T-helper 17 cell (primary cell): ENCODE results near the gene INPP5A. TPM values are rescaled to one million over a fixed set of nuclear protein-coding genes. Genes with fewer than 3 reads are reported as not detected.

Experiments
- ATAC-seq: fragments of 150-1000 bp; cut with Tn5 transposase; 2 replicates; pipeline ENCODE4 v1.10.0; 2021; ENCODE audit warnings: mild to moderate bottlenecking, moderate library complexity
- DNase-seq, 3 donors: peaks; one replicate each; pipeline versions ENCODE4 v3.0.0 to v3.0.0-alpha.2; 2020 to 2021
- H3K9me3 ChIP-seq: one replicate; pipeline ENCODE4 v1.7.0; 2013; ENCODE audit warnings: low read length, mild to moderate bottlenecking; ENCODE audit not compliant: control insufficient read depth, poor library complexity, severe bottlenecking
- H3K27ac Mint-ChIP-seq: one replicate; pipeline ENCODE4 v1.8.0; 2022; ENCODE audit warnings: mild to moderate bottlenecking, moderate library complexity, mixed read lengths
- H3K27me3 Mint-ChIP-seq: one replicate; pipeline ENCODE4 v1.8.0; 2022; ENCODE audit warnings: mixed read lengths
- H3K36me3 Mint-ChIP-seq: one replicate; pipeline ENCODE4 v1.8.0; 2022; ENCODE audit warnings: low read depth, mixed read lengths
- H3K4me1 Mint-ChIP-seq: one replicate; pipeline ENCODE4 v1.8.0; 2022; ENCODE audit warnings: mild to moderate bottlenecking, mixed read lengths
- H3K4me3 Mint-ChIP-seq: one replicate; pipeline ENCODE4 v1.8.0; 2022; ENCODE audit warnings: mild to moderate bottlenecking, moderate library complexity, mixed read lengths
- total RNA-seq, 4 donors: library from RNA in 2 of 4; stranded (reverse) in 2 of 4; gene quantifications; one replicate each; pipeline ENCODE4 v1.2.3 and lab custom pipeline; 2022 to 2026

INPP5A gene
- total RNA-seq, 2 donors from 2014 or later, result 17.6 to 24.7 TPM

- ATAC-seq (no peak), DNase-seq (no peak)
- Mint-ChIP-seq H3K36me3 (no peaks in the 10 kb centered on the region), H3K27ac (no peak overlapping the region), H3K4me1 (no peaks in the 10 kb centered on the region), H3K27me3 (no peaks in the 10 kb centered on the region), H3K4me3 (no peak overlapping the region)
- no peaks in the 10 kb centered on the region for H3K9me3 ChIP-seq
These were observed 208.8 kb downstream of the INPP5A start for GRCh38 chr10:132746386-132746785.

- H3K36me3 Mint-ChIP-seq, result no peaks in the 10 kb centered on the region
- no peak overlapping the region for H3K4me3 Mint-ChIP-seq
- no peaks in the 10 kb centered on the region for H3K9me3 ChIP-seq
- no peak for ATAC-seq
- no peaks in the 10 kb centered on the region for H3K4me1 Mint-ChIP-seq
- no peaks in the 10 kb centered on the region for H3K27me3 Mint-ChIP-seq
- no peak overlapping the region for H3K27ac Mint-ChIP-seq
- DNase-seq, result no peak
These were observed 209.4 kb downstream of the INPP5A start for GRCh38 chr10:132746801-132747625.

- ATAC-seq, result no peak
- H3K4me1 Mint-ChIP-seq, result no peaks in the 10 kb centered on the region
- no peaks in the 10 kb centered on the region for H3K36me3 Mint-ChIP-seq
- no peaks in the 10 kb centered on the region for H3K27me3 Mint-ChIP-seq
- no peaks in the 10 kb centered on the region for H3K9me3 ChIP-seq
- no peak overlapping the region for H3K4me3 Mint-ChIP-seq
- DNase-seq, result no peak
- H3K27ac Mint-ChIP-seq, result no peak overlapping the region
These were observed 210.5 kb downstream of the INPP5A start for GRCh38 chr10:132748135-132748534.

- no peak for ATAC-seq
- no peaks in the 10 kb centered on the region for H3K4me1 Mint-ChIP-seq
- no peaks in the 10 kb centered on the region for H3K9me3 ChIP-seq
- H3K4me3 Mint-ChIP-seq, result no peak overlapping the region
- no peaks in the 10 kb centered on the region for H3K27me3 Mint-ChIP-seq
- DNase-seq, result no peak
- no peak overlapping the region for H3K27ac Mint-ChIP-seq
- H3K36me3 Mint-ChIP-seq, result no peaks in the 10 kb centered on the region
These were observed 211.2 kb downstream of the INPP5A start for GRCh38 chr10:132748545-132749370.

GRCh38 chr10:132749371-132749795 lies 211.8 kb downstream of the INPP5A start:
- no peaks in the 10 kb centered on the region for H3K9me3 ChIP-seq
- H3K36me3 Mint-ChIP-seq, result no peaks in the 10 kb centered on the region
- H3K4me1 Mint-ChIP-seq, result no peaks in the 10 kb centered on the region
- ATAC-seq (no peak), DNase-seq (no peak)
- no peaks in the 10 kb centered on the region for H3K27me3 Mint-ChIP-seq
- H3K4me3 Mint-ChIP-seq, result no peak overlapping the region
- H3K27ac Mint-ChIP-seq, result no peak overlapping the region

- no peak for ATAC-seq
- no peak overlapping the region for H3K4me3 Mint-ChIP-seq
- H3K27ac Mint-ChIP-seq, result no peak overlapping the region
- no peak for DNase-seq
- peaks cover 1% of the 10 kb centered on the region for H3K36me3 Mint-ChIP-seq
- no peaks in the 10 kb centered on the region for H3K9me3 ChIP-seq
- H3K27me3 Mint-ChIP-seq, result no peaks in the 10 kb centered on the region
- no peaks in the 10 kb centered on the region for H3K4me1 Mint-ChIP-seq
These were observed 213.3 kb downstream of the INPP5A start for GRCh38 chr10:132750936-132751335.

- no peak overlapping the region for H3K4me3 Mint-ChIP-seq
These were observed 214.8 kb downstream of the INPP5A start for GRCh38 chr10:132752378-132752777.

GRCh38 chr10:132752961-132753360 lies 215.4 kb downstream of the INPP5A start:
- no peak overlapping the region for H3K27ac Mint-ChIP-seq
- no peaks in the 10 kb centered on the region for H3K4me1 Mint-ChIP-seq
- no peaks in the 10 kb centered on the region for H3K27me3 Mint-ChIP-seq
- DNase-seq, result no peak
- H3K9me3 ChIP-seq, result no peaks in the 10 kb centered on the region
- ATAC-seq, result no peak
- no peak overlapping the region for H3K4me3 Mint-ChIP-seq
- H3K36me3 Mint-ChIP-seq, result peaks cover 4% of the 10 kb centered on the region

More at GRCh38 chr10:132752378-132752777, 214.8 kb downstream of the INPP5A start:
- ATAC-seq, result no peak
- no peak for DNase-seq
- Mint-ChIP-seq H3K27me3 (no peaks in the 10 kb centered on the region), H3K4me1 (no peaks in the 10 kb centered on the region), H3K27ac (no peak overlapping the region), H3K36me3 (peaks cover 4% of the 10 kb centered on the region)
- H3K9me3 ChIP-seq, result no peaks in the 10 kb centered on the region

GRCh38 chr10:132753596-132753995 lies 216.0 kb downstream of the INPP5A start:
- no peaks in the 10 kb centered on the region for H3K4me1 Mint-ChIP-seq
- no peak for ATAC-seq

GRCh38 chr10:132754071-132754470 lies 216.5 kb downstream of the INPP5A start:
- Mint-ChIP-seq H3K4me3 (no peak overlapping the region), H3K27me3 (no peaks in the 10 kb centered on the region), H3K36me3 (peaks cover 4% of the 10 kb centered on the region), H3K27ac (no peak overlapping the region), H3K4me1 (no peaks in the 10 kb centered on the region)
- ATAC-seq (no peak), DNase-seq (no peak)
- no peaks in the 10 kb centered on the region for H3K9me3 ChIP-seq

More at GRCh38 chr10:132753596-132753995, 216.0 kb downstream of the INPP5A start:
- H3K27ac Mint-ChIP-seq, result no peak overlapping the region
- no peak for DNase-seq
- H3K4me3 Mint-ChIP-seq, result no peak overlapping the region
- no peaks in the 10 kb centered on the region for H3K27me3 Mint-ChIP-seq
- peaks cover 4% of the 10 kb centered on the region for H3K36me3 Mint-ChIP-seq
- no peaks in the 10 kb centered on the region for H3K9me3 ChIP-seq

GRCh38 chr10:132755166-132755711 lies 217.7 kb downstream of the INPP5A start:
- no peak for DNase-seq
- H3K9me3 ChIP-seq, result no peaks in the 10 kb centered on the region
- Mint-ChIP-seq H3K36me3 (peaks cover 4% of the 10 kb centered on the region), H3K4me1 (no peaks in the 10 kb centered on the region), H3K27ac (no peak overlapping the region), H3K4me3 (no peak overlapping the region), H3K27me3 (no peaks in the 10 kb centered on the region)
- no peak for ATAC-seq

GRCh38 chr10:132756591-132756990 lies 219.0 kb downstream of the INPP5A start:
- H3K27me3 Mint-ChIP-seq, result no peaks in the 10 kb centered on the region
- H3K36me3 Mint-ChIP-seq, result peaks cover 4% of the 10 kb centered on the region
- no peak for ATAC-seq
- H3K9me3 ChIP-seq, result no peaks in the 10 kb centered on the region
- no peak overlapping the region for H3K27ac Mint-ChIP-seq
- no peak overlapping the region for H3K4me3 Mint-ChIP-seq
- no peak for DNase-seq
- no peaks in the 10 kb centered on the region for H3K4me1 Mint-ChIP-seq

GRCh38 chr10:132757171-132757570 lies 219.6 kb downstream of the INPP5A start:
- ATAC-seq, result no peak
- no peaks in the 10 kb centered on the region for H3K9me3 ChIP-seq
- Mint-ChIP-seq H3K36me3 (peaks cover 4% of the 10 kb centered on the region), H3K4me1 (no peaks in the 10 kb centered on the region), H3K27me3 (no peaks in the 10 kb centered on the region), H3K27ac (no peak overlapping the region), H3K4me3 (no peak overlapping the region)
- no peak for DNase-seq
